ENCODE data around the gene TRAPPC10.

Gene TRAPPC10

GRCh38 chr21:44018127-44018526 is 6.0 kb downstream of the TRAPPC10 start:
- Histone ChIP-seq H3F3A (ENCODE audit: low read depth) (peaks cover 5% of the 10 kb centered on the region; the same call in 1 of the 2 replicates), H3K4me1 (ENCODE audit: insufficient read depth, low read length, poor library complexity, severe bottlenecking) (peaks cover 73% of the 10 kb centered on the region), H3K36me3 (ENCODE audit: insufficient read depth, low read length) (no peaks in the 10 kb centered on the region), H3K79me2 (ENCODE audit: insufficient read depth, low read length) (peaks cover 96% of the 10 kb centered on the region), H3K27me3 (ENCODE audit: insufficient read depth, low read length, poor library complexity, severe bottlenecking) (no peaks in the 10 kb centered on the region), H3K9me3 (ENCODE audit: insufficient read depth, low read depth, low read length) (no peaks in the 10 kb centered on the region), H3K9me2 (replicated peaks; ENCODE audit: low read depth, low read length) (no peaks in the 10 kb centered on the region), H3K9ac (ENCODE audit: low read depth, low read length, poor library complexity, severe bottlenecking) (no peak overlapping the region), H3K4me2 (ENCODE audit: low read depth, low read length, poor library complexity, severe bottlenecking) (peak overlapping the region; percentile 97), H3K4me3 (ENCODE audit: low read length, poor library complexity, severe bottlenecking) (no peak overlapping the region), H2AFZ (ENCODE audit: low read length) (no peak overlapping the region), H4K20me1 (ENCODE audit: insufficient read depth, low read length, poor library complexity, severe bottlenecking) (peaks cover 73% of the 10 kb centered on the region)
- TF ChIP-seq CTCF (conservative IDR thresholded peaks at IDR 0.05; ENCODE audit: low read length): no peak
- TF ChIP-seq EZH2phosphoT487 (IDR thresholded peaks at IDR 0.05; ENCODE audit: borderline replicate concordance): no peak

GRCh38 chr21:44018813-44019567 is 6.9 kb downstream of the TRAPPC10 start:
- Histone ChIP-seq H3K4me3 (ENCODE audit: low read length, poor library complexity, severe bottlenecking) (peak overlapping the region; percentile 31), H3F3A (ENCODE audit: low read depth) (no peaks in the 10 kb centered on the region), H3K9me2 (replicated peaks; ENCODE audit: low read depth, low read length) (no peaks in the 10 kb centered on the region), H3K36me3 (ENCODE audit: insufficient read depth, low read length) (no peaks in the 10 kb centered on the region), H3K9ac (ENCODE audit: low read depth, low read length, poor library complexity, severe bottlenecking) (peak overlapping the region; percentile 48), H3K79me2 (ENCODE audit: insufficient read depth, low read length) (peaks cover 96% of the 10 kb centered on the region), H3K4me1 (ENCODE audit: insufficient read depth, low read length, poor library complexity, severe bottlenecking) (peaks cover 64% of the 10 kb centered on the region), H3K27me3 (ENCODE audit: insufficient read depth, low read length, poor library complexity, severe bottlenecking) (no peaks in the 10 kb centered on the region), H3K9me3 (ENCODE audit: insufficient read depth, low read depth, low read length) (no peaks in the 10 kb centered on the region), H4K20me1 (ENCODE audit: insufficient read depth, low read length, poor library complexity, severe bottlenecking) (peaks cover 70% of the 10 kb centered on the region), H3K4me2 (ENCODE audit: low read depth, low read length, poor library complexity, severe bottlenecking) (peak overlapping the region; percentile 97), H2AFZ (ENCODE audit: low read length) (no peak overlapping the region)
- TF ChIP-seq CTCF (conservative IDR thresholded peaks at IDR 0.05; ENCODE audit: low read length) (no peak), EZH2phosphoT487 (IDR thresholded peaks at IDR 0.05; ENCODE audit: borderline replicate concordance) (no peak)

GRCh38 chr21:44019568-44019958 is 7.5 kb downstream of the TRAPPC10 start:
- H3K4me2 ChIP-seq (ENCODE audit: low read depth, low read length, poor library complexity, severe bottlenecking): peak overlapping the region; percentile 97
- H4K20me1 ChIP-seq (ENCODE audit: insufficient read depth, low read length, poor library complexity, severe bottlenecking): peaks cover 71% of the 10 kb centered on the region
- peaks cover 96% of the 10 kb centered on the region for H3K79me2 ChIP-seq (ENCODE audit: insufficient read depth, low read length)
- H3K9me2 ChIP-seq (replicated peaks; ENCODE audit: low read depth, low read length): no peaks in the 10 kb centered on the region
- H2AFZ ChIP-seq (ENCODE audit: low read length): no peak overlapping the region
- H3K9ac ChIP-seq (ENCODE audit: low read depth, low read length, poor library complexity, severe bottlenecking): no peak overlapping the region
- no peaks in the 10 kb centered on the region for H3K27me3 ChIP-seq (ENCODE audit: insufficient read depth, low read length, poor library complexity, severe bottlenecking)
- H3F3A ChIP-seq (ENCODE audit: low read depth): no peaks in the 10 kb centered on the region
- no peaks in the 10 kb centered on the region for H3K9me3 ChIP-seq (ENCODE audit: insufficient read depth, low read depth, low read length)
- H3K4me3 ChIP-seq (ENCODE audit: low read length, poor library complexity, severe bottlenecking): no peak overlapping the region
- H3K4me1 ChIP-seq (ENCODE audit: insufficient read depth, low read length, poor library complexity, severe bottlenecking): peaks cover 61% of the 10 kb centered on the region
- H3K36me3 ChIP-seq (ENCODE audit: insufficient read depth, low read length): no peaks in the 10 kb centered on the region
- TF ChIP-seq EZH2phosphoT487 (IDR thresholded peaks at IDR 0.05; ENCODE audit: borderline replicate concordance) (no peak), CTCF (conservative IDR thresholded peaks at IDR 0.05; ENCODE audit: low read length) (no peak)
